GM12872 (cell line): ENCODE data around the gene ARHGEF7.

ENCODE experiments used
- TF ChIP-seq, protein P1 (sequence below): IDR thresholded peaks from 3 replicates; pipeline ENCODE4 v1.5.1; 2011; ENCODE audit warnings: low read depth, mild to moderate bottlenecking, low read length, moderate library complexity; ENCODE audit not compliant: insufficient read depth

The ARHGEF7 gene

DNA sequence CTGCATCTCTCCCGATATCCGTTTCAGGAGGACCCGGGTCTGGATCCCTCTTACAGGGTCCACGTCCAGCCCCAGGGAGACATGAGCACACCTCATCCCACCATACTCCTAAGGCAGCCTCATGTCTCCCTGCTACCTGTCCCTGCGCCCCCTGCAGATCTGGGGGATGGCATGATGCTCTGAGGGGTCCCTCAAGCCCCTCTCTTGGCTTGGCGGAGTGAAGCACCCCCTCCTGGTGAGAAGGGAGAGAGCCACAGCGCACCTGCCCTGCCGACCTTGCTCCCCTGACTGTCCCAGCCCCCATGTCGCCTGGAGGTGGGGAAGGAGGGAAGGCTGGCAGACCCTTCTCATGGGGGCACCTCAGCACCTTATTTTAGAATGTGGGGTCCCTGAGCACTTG is 21.5 kb upstream of the ARHGEF7 start:
- TF ChIP-seq, protein P1, sequence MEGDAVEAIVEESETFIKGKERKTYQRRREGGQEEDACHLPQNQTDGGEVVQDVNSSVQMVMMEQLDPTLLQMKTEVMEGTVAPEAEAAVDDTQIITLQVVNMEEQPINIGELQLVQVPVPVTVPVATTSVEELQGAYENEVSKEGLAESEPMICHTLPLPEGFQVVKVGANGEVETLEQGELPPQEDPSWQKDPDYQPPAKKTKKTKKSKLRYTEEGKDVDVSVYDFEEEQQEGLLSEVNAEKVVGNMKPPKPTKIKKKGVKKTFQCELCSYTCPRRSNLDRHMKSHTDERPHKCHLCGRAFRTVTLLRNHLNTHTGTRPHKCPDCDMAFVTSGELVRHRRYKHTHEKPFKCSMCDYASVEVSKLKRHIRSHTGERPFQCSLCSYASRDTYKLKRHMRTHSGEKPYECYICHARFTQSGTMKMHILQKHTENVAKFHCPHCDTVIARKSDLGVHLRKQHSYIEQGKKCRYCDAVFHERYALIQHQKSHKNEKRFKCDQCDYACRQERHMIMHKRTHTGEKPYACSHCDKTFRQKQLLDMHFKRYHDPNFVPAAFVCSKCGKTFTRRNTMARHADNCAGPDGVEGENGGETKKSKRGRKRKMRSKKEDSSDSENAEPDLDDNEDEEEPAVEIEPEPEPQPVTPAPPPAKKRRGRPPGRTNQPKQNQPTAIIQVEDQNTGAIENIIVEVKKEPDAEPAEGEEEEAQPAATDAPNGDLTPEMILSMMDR, result no peak

DNA sequence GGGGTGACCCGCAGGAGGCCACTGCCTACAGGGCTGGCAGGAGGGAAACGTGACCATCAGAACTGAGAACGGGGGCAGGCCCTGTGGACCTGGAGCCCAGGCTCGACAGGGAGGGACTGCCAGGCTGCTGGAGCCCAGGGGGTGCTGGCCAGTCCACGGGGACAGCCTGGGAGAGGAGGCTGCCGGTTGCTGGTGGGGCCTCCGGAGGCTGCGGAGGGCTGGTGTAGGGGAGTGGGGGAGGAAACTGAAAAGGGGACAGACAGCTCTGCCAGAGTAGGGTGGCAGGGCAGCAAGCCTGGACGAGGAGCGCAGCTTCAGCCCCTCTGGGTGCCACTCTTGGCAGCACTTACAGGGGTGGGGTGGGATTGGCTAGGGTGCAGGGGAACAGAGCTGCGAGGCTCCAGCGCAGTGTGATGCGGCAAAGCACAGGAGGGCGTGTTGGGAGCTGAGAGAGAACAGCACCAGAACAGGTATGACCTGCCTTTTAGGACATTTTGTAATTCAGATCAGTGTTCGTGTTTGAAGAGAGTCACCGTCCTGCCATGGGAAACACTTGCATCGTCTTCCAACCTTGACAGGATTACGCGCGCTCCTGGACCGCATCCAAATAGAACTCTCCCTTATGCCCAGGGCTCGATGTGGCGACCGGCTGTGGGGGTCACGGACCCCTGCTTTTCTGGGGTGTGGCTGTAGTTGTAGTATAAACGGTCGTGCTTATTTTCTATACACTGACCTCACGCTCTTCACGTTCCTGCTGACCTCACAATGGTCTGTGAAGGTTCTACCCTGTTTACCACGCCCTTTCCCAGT is 19.9 kb upstream of the ARHGEF7 start:
- TF ChIP-seq, protein P1, result no peak

DNA sequence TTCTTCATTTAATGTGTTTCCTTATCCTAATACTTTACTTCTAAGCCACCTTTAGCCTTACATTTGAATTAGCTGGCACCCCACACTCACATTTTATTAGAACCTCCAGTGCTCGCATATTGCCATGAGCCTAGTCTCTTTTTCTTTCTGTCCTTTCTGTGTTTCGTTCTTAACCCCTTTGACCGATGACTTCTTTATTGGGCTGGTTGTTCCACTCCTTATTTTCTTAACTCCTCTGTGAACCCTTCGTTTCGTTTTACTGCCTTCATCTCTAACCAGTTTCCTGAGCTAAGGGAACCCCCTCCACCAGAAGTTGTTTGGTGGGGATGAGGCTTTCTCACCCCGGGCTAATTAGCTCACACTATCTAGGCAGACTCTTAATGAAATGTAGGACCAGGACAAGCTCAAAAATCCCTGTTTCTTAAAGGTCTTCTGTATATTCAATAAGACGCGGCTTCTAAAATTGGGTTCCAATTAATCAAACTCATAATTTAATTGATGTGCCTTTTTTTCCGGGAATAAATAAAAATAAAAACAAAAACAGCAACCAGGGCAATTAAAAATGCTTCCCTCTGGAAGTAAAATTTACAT is 19.1 kb upstream of the ARHGEF7 start:
- TF ChIP-seq, protein P1, result no peak

DNA sequence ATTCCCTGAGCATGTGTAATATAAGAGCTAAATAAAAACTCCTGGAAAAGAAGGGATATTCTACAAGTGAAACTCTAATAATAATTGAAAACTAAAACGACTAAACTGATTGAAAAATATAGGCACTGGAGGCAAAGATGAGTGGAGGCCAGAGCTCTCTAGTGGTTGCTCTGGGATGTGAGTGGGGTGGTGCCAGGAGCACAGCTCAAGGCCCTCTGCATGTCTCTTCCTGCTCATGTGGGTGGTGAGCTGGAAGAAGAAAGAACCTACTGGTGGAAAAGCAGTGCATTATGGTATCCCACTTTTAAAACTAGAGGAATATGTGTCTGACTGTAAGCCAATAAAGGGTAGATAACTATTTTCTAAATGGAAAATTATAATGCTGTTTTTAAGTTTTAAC is 15.8 kb upstream of the ARHGEF7 start:
- TF ChIP-seq, protein P1, result no peak

DNA sequence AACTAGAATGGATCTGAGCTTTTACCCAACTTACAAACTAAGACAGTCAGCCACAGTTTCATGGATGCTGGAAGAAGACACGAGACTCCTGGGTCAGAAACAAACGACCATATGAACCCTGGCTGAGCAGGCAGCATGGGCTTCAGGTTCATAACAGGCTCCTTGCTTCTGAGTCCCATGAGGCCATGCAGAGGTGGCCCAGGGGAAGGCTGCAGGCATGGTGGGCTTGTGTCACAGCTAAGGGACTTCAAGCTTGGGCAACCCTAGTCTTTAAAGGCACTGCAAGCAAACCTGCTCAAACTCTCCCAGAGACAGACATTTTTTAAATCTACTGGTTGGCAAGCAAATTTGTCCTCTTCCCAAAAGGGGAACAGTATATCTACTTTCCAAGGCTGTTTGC is 5.1 kb upstream of the ARHGEF7 start:
- TF ChIP-seq, protein P1, result no peak

DNA sequence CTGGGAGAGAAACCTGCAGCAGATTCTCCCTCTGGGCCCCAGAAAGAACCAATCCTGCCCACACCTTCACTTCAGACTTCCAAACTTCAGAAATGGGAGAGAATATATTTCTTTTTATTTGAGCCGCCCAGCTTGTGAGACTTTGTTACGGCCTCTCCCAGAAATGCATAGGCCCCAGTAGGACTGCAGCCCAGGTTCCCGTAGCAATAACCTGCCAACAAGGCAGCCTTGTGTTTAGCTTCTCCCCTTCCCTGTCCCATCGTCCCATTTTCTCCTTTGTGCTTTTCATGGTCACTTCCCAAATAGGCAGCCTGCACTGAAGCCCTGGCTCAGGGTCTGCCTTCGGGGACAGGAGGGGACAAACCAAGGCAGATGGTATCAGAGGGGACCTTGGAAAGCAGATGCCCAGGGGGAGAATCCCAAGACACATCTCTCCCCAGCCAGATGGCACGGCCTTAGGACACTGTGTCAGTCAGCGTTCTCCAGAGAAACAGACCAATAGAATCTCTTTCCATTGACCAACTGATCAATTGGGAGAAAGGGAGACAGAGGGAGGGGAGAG is 3.7 kb upstream of the ARHGEF7 start:
- TF ChIP-seq, protein P1, result no peak

DNA sequence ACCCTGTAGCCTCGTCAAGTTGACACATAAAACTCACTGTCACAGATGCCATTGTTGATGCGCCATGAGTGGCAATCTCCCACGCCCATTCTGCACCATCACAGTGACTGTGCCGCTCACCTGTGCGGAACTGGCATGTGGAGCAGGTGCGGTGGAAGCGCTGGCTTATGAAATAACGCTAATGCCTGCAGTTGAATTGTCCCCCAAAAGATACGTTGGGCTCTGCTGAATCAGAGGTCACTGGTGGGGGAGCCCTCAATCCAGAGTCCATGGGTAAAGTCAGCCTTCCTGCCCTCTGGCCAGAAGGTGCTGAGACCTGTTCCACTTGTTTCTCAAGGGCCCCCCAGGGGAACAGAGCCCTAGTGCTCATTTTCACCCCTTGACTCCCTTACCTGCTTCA is 2.9 kb upstream of the ARHGEF7 start:
- TF ChIP-seq, protein P1, result no peak
